HG03060 (cell line): ENCODE results near the gene KCNIP3.
"Not testable (repeated sequence)": the region's sequence is repeated elsewhere in the genome, so short reads cannot be mapped to it uniquely, and the experiment has no call there.

Source experiments
- ATAC-seq: cut with Tn5 transposase; IDR thresholded peaks from one replicate; pipeline ENCODE4 v1.9.1; 2021; ENCODE audit warnings: low read depth, moderate number of reproducible peaks; ENCODE audit not compliant: unreplicated experiment

KCNIP3 gene

GRCh38 chr2:95296880-95297487, at the start of gene KCNIP3:
Gene KCNIP3, plus strand, starts transcription at chr2:95297347. Its CDS starts 92 bp downstream, at chr2:95297439.
- no peak for ATAC-seq

GRCh38 chr2:95258271-95258670, 38.9 kb upstream of the KCNIP3 start:
- no peak for ATAC-seq

- ATAC-seq: no peak
Measured at GRCh38 chr2:95260028-95261023, 36.8 kb upstream of the KCNIP3 start.

GRCh38 chr2:95261602-95262001, 35.5 kb upstream of the KCNIP3 start:
- no peak for ATAC-seq

GRCh38 chr2:95262896-95263542, 34.1 kb upstream of the KCNIP3 start:
- ATAC-seq: no peak

GRCh38 chr2:95264624-95265023, 32.5 kb upstream of the KCNIP3 start:
- no peak for ATAC-seq

- no peak for ATAC-seq
Measured at GRCh38 chr2:95265182-95265581, 32.0 kb upstream of the KCNIP3 start.

GRCh38 chr2:95266781-95267430, 30.2 kb upstream of the KCNIP3 start:
- ATAC-seq: no peak

- ATAC-seq: no peak
Measured at GRCh38 chr2:95267458-95268210, 29.5 kb upstream of the KCNIP3 start.

GRCh38 chr2:95268211-95269035, 28.7 kb upstream of the KCNIP3 start:
- ATAC-seq: no peak

- ATAC-seq: no peak
Measured at GRCh38 chr2:95269036-95269680, 28.0 kb upstream of the KCNIP3 start.

GRCh38 chr2:95269745-95270144, 27.4 kb upstream of the KCNIP3 start:
- ATAC-seq: not testable (repeated sequence)

- no peak for ATAC-seq
Measured at GRCh38 chr2:95270541-95271081, 26.5 kb upstream of the KCNIP3 start.

GRCh38 chr2:95271381-95271971, 25.7 kb upstream of the KCNIP3 start:
- ATAC-seq: no peak

GRCh38 chr2:95272299-95272751, 24.8 kb upstream of the KCNIP3 start:
- ATAC-seq: no peak

GRCh38 chr2:95272781-95273180, 24.4 kb upstream of the KCNIP3 start:
- no peak for ATAC-seq

- ATAC-seq: no peak
Measured at GRCh38 chr2:95273566-95274290, 23.4 kb upstream of the KCNIP3 start.
